Activated CD8-positive, alpha-beta memory T cell treated with anti-CD3 and anti-CD28 coated beads, Interleukin-2, amount 50 U/mL, for 1 hour (primary cell): ENCODE measurements around the gene AXL.
"Not testable (repeated sequence)": the region's sequence is repeated elsewhere in the genome, so short reads cannot be mapped to it uniquely, and the experiment has no call there.

Experiments
- DNase-seq: peaks from one replicate; pipeline ENCODE4 v3.0.0-alpha.2; 2020; ENCODE audit errors: extremely low read depth

The AXL gene

GRCh38 chr19:41218615-41219507 is at the start of gene AXL:
Gene AXL, plus strand, starts transcription at chr19:41219223. Its CDS starts 170 bp downstream, at chr19:41219393.
- no peak for DNase-seq

GRCh38 chr19:41172297-41173164 is 46.5 kb upstream of the AXL start:
- DNase-seq: no peak

- no peak for DNase-seq
Observed at GRCh38 chr19:41174297-41174928, 44.6 kb upstream of the AXL start.

GRCh38 chr19:41175801-41176777 is 42.9 kb upstream of the AXL start:
- DNase-seq: peak; percentile 11

GRCh38 chr19:41180173-41180572 is 38.9 kb upstream of the AXL start:
- DNase-seq: not testable (repeated sequence)

- no peak for DNase-seq
Observed at GRCh38 chr19:41186971-41187883, 31.8 kb upstream of the AXL start.

- DNase-seq: no peak
Observed at GRCh38 chr19:41187884-41188279, 31.1 kb upstream of the AXL start.

- no peak for DNase-seq
Observed at GRCh38 chr19:41189425-41190065, 29.5 kb upstream of the AXL start.

GRCh38 chr19:41192574-41193429 is 26.2 kb upstream of the AXL start, which contains the start of gene CYP2S1:
Gene CYP2S1, plus strand, starts transcription at chr19:41193219. Its CDS starts 46 bp downstream, at chr19:41193265.
- no peak for DNase-seq

GRCh38 chr19:41193430-41194156 is 25.4 kb upstream of the AXL start:
- DNase-seq: no peak

- DNase-seq: no peak
Observed at GRCh38 chr19:41194157-41194552, 24.9 kb upstream of the AXL start.

GRCh38 chr19:41195675-41196497 is 23.1 kb upstream of the AXL start:
- DNase-seq: no peak

GRCh38 chr19:41198559-41198958 is 20.5 kb upstream of the AXL start:
- no peak for DNase-seq

GRCh38 chr19:41203371-41203770 is 15.7 kb upstream of the AXL start:
- DNase-seq: no peak

- DNase-seq: peak; percentile 63
Observed at GRCh38 chr19:41204338-41204737, 14.7 kb upstream of the AXL start.

GRCh38 chr19:41205995-41206394 is 13.0 kb upstream of the AXL start:
- DNase-seq: no peak

- DNase-seq: no peak
Observed at GRCh38 chr19:41206456-41206855, 12.6 kb upstream of the AXL start.
